Measurements from ENCODE around the gene KMT2E. TPM values are rescaled to one million over a fixed set of nuclear protein-coding genes. Genes with fewer than 3 reads are reported as not detected.
"Not testable (repeated sequence)": the region's sequence is repeated elsewhere in the genome, so short reads cannot be mapped to it uniquely, and the experiment has no call there.

The KMT2E gene
- total and polyA plus RNA-seq, 2 experiments from 2014 or later, result 30.7 to 63.5 TPM

- H4K20me1 ChIP-seq (ENCODE audit: insufficient read depth), result 0 out of 2 replicates have a peak, but pooled peaks cover 5% of the 10 kb centered on the region
- TF ChIP-seq EZH2 (IDR thresholded peaks at IDR 0.05; ENCODE audit: insufficient read depth, poor library complexity, severe bottlenecking) (no peak), EZH2phosphoT487 (IDR thresholded peaks at IDR 0.05; ENCODE audit: insufficient read depth, low read depth) (no peak)
- in situ Hi-C loops (cut with MboI), result no loop called here
These were observed 33.9 kb downstream of the KMT2E start for GRCh38 chr7:105047932-105048331.

GRCh38 chr7:105050493-105050892 is 36.5 kb downstream of the KMT2E start:
- H3K27me3 ChIP-seq (replicated peaks; ENCODE audit: insufficient read depth), result no peaks in the 10 kb centered on the region

More at GRCh38 chr7:105047932-105048331, 33.9 kb downstream of the KMT2E start:
- Histone ChIP-seq H2AFZ (no peak overlapping the region), H3K9me2 (ENCODE audit: insufficient read depth) (no peaks in the 10 kb centered on the region), H3K9me3 (ENCODE audit: low read depth) (no peaks in the 10 kb centered on the region), H3K4me2 (ENCODE audit: unreplicated experiment) (no peak overlapping the region), H3K36me3 (ENCODE audit: low read depth) (peaks cover 47% of the 10 kb centered on the region), H3K4me3 (no peak overlapping the region), H3K79me2 (ENCODE audit: insufficient read depth) (peaks cover 100% of the 10 kb centered on the region), H3K27ac (no peak overlapping the region), H3K9ac (no peak overlapping the region), H3K27me3 (replicated peaks; ENCODE audit: insufficient read depth) (no peaks in the 10 kb centered on the region), H3F3A (ENCODE audit: insufficient read depth) (peaks cover 39% of the 10 kb centered on the region), H3K4me1 (ENCODE audit: insufficient read depth) (peaks cover 22% of the 10 kb centered on the region)
- no peak for DNase-seq
- WGBS, 2 experiments (ENCODE audit: low coverage in 1 of 2, low lambda C conversion rate in 2 of 2, missing lambda C conversion rate in 2 of 2), result 83 to 86% methylated on average over 4 of the region's 4 CpGs

GRCh38 chr7:105050899-105051298 is 36.9 kb downstream of the KMT2E start:
- H3K9me2 ChIP-seq (ENCODE audit: insufficient read depth); H3K9ac ChIP-seq; H3K4me2 ChIP-seq (ENCODE audit: unreplicated experiment); H4K20me1 ChIP-seq (ENCODE audit: insufficient read depth); H3K27me3 ChIP-seq (replicated peaks; ENCODE audit: insufficient read depth); H2AFZ ChIP-seq; H3K27ac ChIP-seq; in situ Hi-C loops (cut with MboI); H3K4me3 ChIP-seq; H3K9me3 ChIP-seq (ENCODE audit: low read depth); DNase-seq: not testable (repeated sequence)
- 96 to 99% methylated on average over 7 of the region's 7 CpGs for WGBS, 2 experiments (ENCODE audit: low coverage in 1 of 2, low lambda C conversion rate in 2 of 2, missing lambda C conversion rate in 2 of 2)
- Histone ChIP-seq H3F3A (ENCODE audit: insufficient read depth) (peaks cover 33% of the 10 kb centered on the region), H3K4me1 (ENCODE audit: insufficient read depth) (peaks cover 16% of the 10 kb centered on the region), H3K36me3 (ENCODE audit: low read depth) (peaks cover 33% of the 10 kb centered on the region), H3K79me2 (ENCODE audit: insufficient read depth) (peaks cover 100% of the 10 kb centered on the region)

More at GRCh38 chr7:105050493-105050892, 36.5 kb downstream of the KMT2E start:
- peaks cover 21% of the 10 kb centered on the region for H3K4me1 ChIP-seq (ENCODE audit: insufficient read depth)
- peaks cover 37% of the 10 kb centered on the region for H3F3A ChIP-seq (ENCODE audit: insufficient read depth)
- no peak overlapping the region for H3K4me2 ChIP-seq (ENCODE audit: unreplicated experiment)
- 0 out of 2 replicates have a peak, but pooled peaks cover 5% of the 10 kb centered on the region for H4K20me1 ChIP-seq (ENCODE audit: insufficient read depth)
- DNase-seq, result no peak
- H2AFZ ChIP-seq, result no peak overlapping the region
- peaks cover 100% of the 10 kb centered on the region for H3K79me2 ChIP-seq (ENCODE audit: insufficient read depth)
- no peaks in the 10 kb centered on the region for H3K9me2 ChIP-seq (ENCODE audit: insufficient read depth)
- H3K4me3 ChIP-seq, result no peak overlapping the region
- no peaks in the 10 kb centered on the region for H3K9me3 ChIP-seq (ENCODE audit: low read depth)
- no peak overlapping the region for H3K9ac ChIP-seq
- no peak for TF ChIP-seq EZH2 (IDR thresholded peaks at IDR 0.05; ENCODE audit: insufficient read depth, poor library complexity, severe bottlenecking)
- no peak for TF ChIP-seq EZH2phosphoT487 (IDR thresholded peaks at IDR 0.05; ENCODE audit: insufficient read depth, low read depth)
- no peak overlapping the region for H3K27ac ChIP-seq
- in situ Hi-C loops (cut with MboI), result no loop called here
- H3K36me3 ChIP-seq (ENCODE audit: low read depth), result peaks cover 37% of the 10 kb centered on the region
- 100% methylated on average over 1 of the region's 1 CpG for WGBS, 2 experiments (ENCODE audit: low coverage in 1 of 2, low lambda C conversion rate in 2 of 2, missing lambda C conversion rate in 2 of 2)

GRCh38 chr7:105055084-105055483 is 41.1 kb downstream of the KMT2E start:
- no peak for TF ChIP-seq EZH2phosphoT487 (IDR thresholded peaks at IDR 0.05; ENCODE audit: insufficient read depth, low read depth)
- Histone ChIP-seq H3K27me3 (replicated peaks; ENCODE audit: insufficient read depth) (no peaks in the 10 kb centered on the region), H4K20me1 (ENCODE audit: insufficient read depth) (no peaks in the 10 kb centered on the region), H3K27ac (no peak overlapping the region), H3K4me1 (ENCODE audit: insufficient read depth) (no peaks in the 10 kb centered on the region; the same call in 1 of the 2 replicates), H3F3A (ENCODE audit: insufficient read depth) (peaks cover 28% of the 10 kb centered on the region), H3K9me3 (ENCODE audit: low read depth) (no peaks in the 10 kb centered on the region), H3K79me2 (ENCODE audit: insufficient read depth) (peaks cover 100% of the 10 kb centered on the region), H2AFZ (no peak overlapping the region), H3K36me3 (ENCODE audit: low read depth) (peaks cover 36% of the 10 kb centered on the region), H3K4me3 (no peak overlapping the region), H3K4me2 (ENCODE audit: unreplicated experiment) (no peak overlapping the region), H3K9ac (no peak overlapping the region), H3K9me2 (ENCODE audit: insufficient read depth) (no peaks in the 10 kb centered on the region)
- no peak for DNase-seq
- 100% methylated on average over 2 of the region's 2 CpGs for WGBS, 2 experiments (ENCODE audit: low coverage in 1 of 2, low lambda C conversion rate in 2 of 2, missing lambda C conversion rate in 2 of 2)
- in situ Hi-C loops (cut with MboI), result no loop called here

GRCh38 chr7:105055621-105056020 is 41.6 kb downstream of the KMT2E start:
- Histone ChIP-seq H3K4me3 (no peak overlapping the region), H3K4me2 (ENCODE audit: unreplicated experiment) (no peak overlapping the region), H3K9me2 (ENCODE audit: insufficient read depth) (no peaks in the 10 kb centered on the region), H3K36me3 (ENCODE audit: low read depth) (peaks cover 35% of the 10 kb centered on the region), H3K27ac (no peak overlapping the region), H4K20me1 (ENCODE audit: insufficient read depth) (no peaks in the 10 kb centered on the region), H3K9me3 (ENCODE audit: low read depth) (no peaks in the 10 kb centered on the region), H3F3A (ENCODE audit: insufficient read depth) (peaks cover 23% of the 10 kb centered on the region), H2AFZ (no peak overlapping the region), H3K4me1 (ENCODE audit: insufficient read depth) (peaks cover 4% of the 10 kb centered on the region; the same call in 1 of the 2 replicates), H3K27me3 (replicated peaks; ENCODE audit: insufficient read depth) (no peaks in the 10 kb centered on the region), H3K9ac (no peak overlapping the region), H3K79me2 (ENCODE audit: insufficient read depth) (peaks cover 100% of the 10 kb centered on the region)
- 95 to 100% methylated on average over 1 of the region's 1 CpG for WGBS, 2 experiments (ENCODE audit: low coverage in 1 of 2, low lambda C conversion rate in 2 of 2, missing lambda C conversion rate in 2 of 2)
- in situ Hi-C loops (cut with MboI), result no loop called here
- no peak for DNase-seq
- no peak for TF ChIP-seq EZH2 (IDR thresholded peaks at IDR 0.05; ENCODE audit: insufficient read depth, poor library complexity, severe bottlenecking)
- no peak for TF ChIP-seq EZH2phosphoT487 (IDR thresholded peaks at IDR 0.05; ENCODE audit: insufficient read depth, low read depth)

All from GM23248 (cell line).